Activated CD4-positive, alpha-beta T cell treated with anti-CD3 and anti-CD28 coated beads, Interleukin-2, Interleukin-4, amounts not matched to agents 100 ng/mL and 50 ng/mL, durations not matched to agents 16 hours and 8 hours (primary cell): ENCODE measurements around the gene GRM3.

Experiments
- DNase-seq: peaks from one replicate; pipeline ENCODE4 v3.0.0-alpha.2; 2020; ENCODE audit warnings: low spot score

The GRM3 gene

GRCh38 chr7:86786376-86786775 is 142.7 kb downstream of the GRM3 start:
- no peak for DNase-seq

GRCh38 chr7:86788948-86789347 is 145.2 kb downstream of the GRM3 start:
- no peak for DNase-seq

DNA sequence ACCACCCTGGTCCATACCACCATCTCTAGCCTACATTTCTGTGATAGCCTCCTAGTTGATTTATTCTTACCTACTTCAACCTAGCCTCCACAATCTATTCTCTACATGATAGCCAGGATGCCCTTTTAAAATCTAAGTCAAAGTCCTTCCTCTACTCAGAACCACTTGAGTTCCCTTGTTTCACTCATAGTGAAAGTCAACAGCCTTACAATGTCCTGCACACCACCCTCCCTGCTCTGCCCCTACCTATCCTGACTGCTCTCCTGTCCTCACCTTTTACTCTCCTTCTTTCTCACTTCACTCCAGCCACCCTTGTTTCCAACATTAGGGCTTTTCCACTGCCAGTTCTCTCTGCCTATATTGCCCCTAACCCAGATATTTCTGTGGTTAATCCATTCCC is 146.7 kb downstream of the GRM3 start:
- no peak for DNase-seq

DNA sequence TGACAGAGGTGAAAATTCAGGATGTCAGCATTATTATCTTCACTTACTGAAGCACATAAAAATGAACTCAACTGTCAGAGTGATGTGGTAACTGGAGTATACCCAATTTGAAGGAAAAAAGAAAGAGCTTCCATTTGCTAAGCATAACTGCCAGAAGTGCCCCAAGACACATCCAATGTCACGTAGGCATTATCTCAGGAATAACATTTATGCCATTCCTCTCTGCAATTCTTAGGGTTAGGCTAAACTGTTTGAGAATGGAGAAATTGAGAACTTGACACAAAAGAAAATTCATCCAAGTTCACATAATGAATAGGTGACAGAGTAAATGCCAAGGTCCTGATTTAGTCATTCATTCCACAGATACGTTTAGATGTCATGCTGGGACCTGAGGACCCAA is 148.6 kb downstream of the GRM3 start:
- no peak for DNase-seq

DNA sequence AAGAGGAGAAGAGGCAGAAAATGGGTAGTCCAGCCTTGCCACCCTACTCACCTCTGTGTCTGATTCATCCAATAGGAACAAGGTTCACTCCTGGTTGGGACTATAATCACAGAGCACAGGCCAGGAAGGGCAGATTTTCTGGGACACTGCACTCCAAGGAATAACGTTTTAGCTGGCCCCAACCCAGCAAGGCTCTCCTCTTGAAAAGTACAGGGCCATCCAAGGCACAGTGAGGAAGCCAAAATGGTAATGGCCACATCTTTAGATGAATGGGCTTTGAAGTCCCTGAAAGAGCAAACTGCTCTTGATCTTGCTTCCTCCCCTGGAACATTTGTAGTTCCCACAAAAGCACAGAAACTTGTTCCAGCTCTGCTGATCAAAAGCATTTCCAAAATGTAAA is 149.4 kb downstream of the GRM3 start:
- DNase-seq: no peak

GRCh38 chr7:86814661-86815379 is 171.1 kb downstream of the GRM3 start:
- DNase-seq: peak; percentile 3

DNA sequence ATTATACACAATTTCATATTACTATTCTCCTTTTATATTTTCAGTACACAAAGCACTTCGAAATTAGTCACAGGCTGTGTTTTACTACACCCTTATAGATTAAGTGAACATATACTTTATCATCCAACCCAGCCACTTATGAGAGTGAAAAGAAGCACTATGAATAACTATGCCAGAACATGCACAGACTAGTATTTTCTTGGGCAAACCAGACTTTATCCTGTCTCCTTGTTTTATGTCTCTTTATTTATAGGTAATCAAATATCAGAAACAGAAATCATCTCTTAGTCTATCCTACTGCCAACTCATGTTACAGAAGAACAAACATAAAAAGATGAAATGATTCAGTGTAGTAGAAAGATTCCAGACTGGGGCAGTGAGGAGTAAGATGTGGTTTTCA is 171.8 kb downstream of the GRM3 start:
- no peak for DNase-seq

- no peak for DNase-seq
Measured at GRCh38 chr7:86818903-86819302, 175.2 kb downstream of the GRM3 start.

GRCh38 chr7:86823769-86824168 is 180.1 kb downstream of the GRM3 start:
- no peak for DNase-seq

DNA sequence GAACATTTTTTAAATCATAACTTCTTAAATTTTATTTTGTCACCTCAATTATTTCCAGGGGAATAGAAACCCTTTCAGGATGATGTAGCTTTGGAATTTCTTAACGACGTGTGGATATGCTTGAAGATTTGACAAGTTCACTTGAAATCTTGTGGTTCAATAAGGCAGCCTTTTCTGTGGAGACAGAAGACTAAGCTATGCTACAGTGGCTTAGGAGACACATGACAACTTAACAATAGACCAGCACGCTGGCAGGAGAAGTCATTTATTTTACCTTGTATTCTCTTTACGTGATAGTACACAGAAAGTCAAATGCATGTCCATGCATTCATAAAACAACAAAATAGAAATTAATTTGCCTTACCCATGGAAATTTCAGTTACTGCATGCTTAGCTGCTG is 181.6 kb downstream of the GRM3 start:
- no peak for DNase-seq

GRCh38 chr7:86826948-86827347 is 183.2 kb downstream of the GRM3 start:
- no peak for DNase-seq

- DNase-seq: no peak
Measured at GRCh38 chr7:86833360-86833759, 189.7 kb downstream of the GRM3 start.

GRCh38 chr7:86837235-86837634 is 193.5 kb downstream of the GRM3 start:
- no peak for DNase-seq

- peak; percentile 18 for DNase-seq
Measured at GRCh38 chr7:86844608-86845007, 200.9 kb downstream of the GRM3 start.

- no peak for DNase-seq
Measured at GRCh38 chr7:86846494-86847190, 202.9 kb downstream of the GRM3 start.

GRCh38 chr7:86848226-86848625 is 204.5 kb downstream of the GRM3 start:
- DNase-seq: no peak

DNA sequence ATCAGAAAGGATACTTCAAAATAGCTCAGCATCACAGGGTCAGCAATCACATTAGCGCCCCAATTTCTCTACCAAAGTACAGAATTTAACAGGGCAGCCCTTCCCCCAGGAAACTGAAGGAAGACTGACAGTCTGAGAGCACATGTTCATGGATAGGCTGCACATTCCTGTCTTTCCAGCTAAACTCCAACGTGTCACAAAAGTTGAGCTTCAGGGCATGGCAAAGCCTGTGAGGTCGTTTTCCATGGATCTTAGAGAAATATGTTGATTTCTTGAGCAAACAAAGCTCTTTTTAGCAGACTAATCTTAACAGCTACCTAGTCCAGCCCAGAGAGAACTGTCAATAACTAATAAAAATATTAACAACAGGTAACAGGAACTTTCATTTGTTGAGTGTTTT is 207.9 kb downstream of the GRM3 start:
- no peak for DNase-seq

GRCh38 chr7:86863452-86863851 is 219.7 kb downstream of the GRM3 start:
- DNase-seq: no peak

- no peak for DNase-seq
Measured at GRCh38 chr7:86867163-86867762, 223.6 kb downstream of the GRM3 start.

DNA sequence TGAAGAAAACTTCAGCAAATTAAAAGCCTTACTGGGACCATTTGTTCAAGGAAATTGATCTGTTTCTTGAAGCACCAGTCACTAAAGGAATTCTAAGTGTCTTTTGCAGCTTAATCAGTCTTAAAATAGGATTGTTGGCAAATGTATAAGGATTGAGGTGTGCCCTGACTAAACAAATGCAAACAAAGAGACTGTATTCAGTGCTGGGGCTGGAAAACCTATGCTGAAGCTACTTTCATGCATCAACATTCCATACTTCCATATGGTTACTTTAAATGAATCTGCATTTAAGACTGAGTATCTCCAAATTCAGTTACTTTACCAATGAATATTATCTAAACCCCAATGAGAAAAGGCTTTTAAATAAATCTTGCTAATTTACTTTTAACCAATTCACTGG is 232.4 kb downstream of the GRM3 start:
- DNase-seq: no peak

- DNase-seq: no peak
Measured at GRCh38 chr7:86884152-86884551, 240.4 kb downstream of the GRM3 start.

DNA sequence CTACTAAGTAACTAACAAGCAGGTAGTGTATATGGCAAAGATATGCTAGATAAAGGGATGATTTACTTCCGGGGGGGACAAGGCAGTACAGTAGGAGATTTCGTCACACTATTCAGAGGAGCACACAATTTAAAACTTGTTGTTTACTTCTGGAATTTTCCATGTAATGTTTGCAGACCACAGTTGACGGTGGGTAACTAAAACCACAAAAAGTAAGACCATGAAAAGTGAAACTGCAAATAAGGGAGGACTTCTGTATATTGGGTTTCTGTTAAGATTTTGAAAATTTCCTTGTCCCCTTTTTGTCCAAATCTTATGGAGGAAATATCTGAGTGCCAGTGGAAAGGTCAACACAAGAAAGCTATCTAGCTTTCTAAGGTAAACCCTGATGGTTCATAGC is 245.8 kb downstream of the GRM3 start:
- DNase-seq: no peak

DNA sequence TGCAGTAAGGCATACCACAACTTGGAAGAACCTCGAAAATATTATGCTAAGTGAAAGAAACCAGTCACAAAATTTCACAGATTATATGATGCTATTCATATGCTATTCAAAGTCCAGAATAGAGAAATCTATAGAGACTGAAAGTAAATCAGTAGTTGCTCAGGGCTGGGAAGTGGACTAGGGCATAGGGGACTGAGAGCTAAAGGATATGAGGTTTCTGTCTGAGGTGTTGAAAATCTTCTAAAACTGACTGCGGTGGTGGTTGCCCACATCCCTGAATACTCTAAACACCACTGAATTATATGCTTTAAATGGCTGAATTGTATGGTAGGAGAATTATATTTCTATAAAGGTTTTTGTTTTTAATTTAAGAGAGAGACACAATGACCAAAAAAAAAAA is 254.5 kb downstream of the GRM3 start:
- DNase-seq: no peak

DNA sequence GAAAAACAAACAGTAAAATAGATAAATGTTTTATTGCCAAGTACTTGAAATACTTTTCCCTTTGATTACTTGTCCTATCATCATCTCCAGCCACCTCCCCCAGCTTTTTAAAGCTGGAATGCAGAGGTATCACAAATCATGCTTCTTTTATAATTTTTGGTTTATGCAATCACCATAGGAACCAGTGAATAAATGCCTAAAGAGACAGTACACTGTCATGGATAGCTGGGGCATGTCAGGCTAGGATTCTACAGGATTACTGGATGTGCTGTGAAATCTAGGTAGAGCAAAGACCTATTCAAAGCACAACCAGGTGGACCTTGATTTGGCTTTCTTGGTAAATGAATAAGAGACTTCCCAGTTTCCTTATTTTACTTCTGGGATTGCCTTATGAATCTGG is 257.2 kb downstream of the GRM3 start:
- DNase-seq: no peak
